Activated T-helper 17 cell treated with anti-CD3 and anti-CD28 coated beads, Interleukin-2, amount 50 U/mL, for 72 hours (primary cell): ENCODE results near the gene CFAP92. TPM values are rescaled to one million over a fixed set of nuclear protein-coding genes. Genes with fewer than 3 reads are reported as not detected.
"Not testable (repeated sequence)": the region's sequence is repeated elsewhere in the genome, so short reads cannot be mapped to it uniquely, and the experiment has no call there.

ENCODE experiments used
- ATAC-seq: fragments of 150-1000 bp; cut with Tn5 transposase; replicated peaks from 2 replicates; pipeline ENCODE4 v1.10.0; 2021; ENCODE audit warnings: mild to moderate bottlenecking, moderate library complexity
- H3K27ac Mint-ChIP-seq: one replicate; pipeline ENCODE4 v1.8.0; 2022; ENCODE audit warnings: mixed read lengths
- H3K27me3 Mint-ChIP-seq: one replicate; pipeline ENCODE4 v1.8.0; 2022; ENCODE audit warnings: mixed read lengths
- H3K36me3 Mint-ChIP-seq: one replicate; pipeline ENCODE4 v1.8.0; 2022; ENCODE audit warnings: low read depth, mild to moderate bottlenecking, mixed read lengths
- H3K4me1 Mint-ChIP-seq: one replicate; pipeline ENCODE4 v1.8.0; 2022; ENCODE audit warnings: mixed read lengths
- H3K4me3 Mint-ChIP-seq: one replicate; pipeline ENCODE4 v1.8.0; 2022; ENCODE audit warnings: mild to moderate bottlenecking, mixed read lengths
- H3K9me3 Mint-ChIP-seq: one replicate; pipeline ENCODE4 v1.8.0; 2022; ENCODE audit warnings: mixed read lengths
- total RNA-seq, 2 donors: library from RNA; stranded (reverse); gene quantifications; one replicate each; pipeline ENCODE4 v1.2.3, GENCODE V29; 2022

Gene CFAP92
- total RNA-seq, 2 donors from 2014 or later, result 0.50 TPM; not detected in 1

DNA sequence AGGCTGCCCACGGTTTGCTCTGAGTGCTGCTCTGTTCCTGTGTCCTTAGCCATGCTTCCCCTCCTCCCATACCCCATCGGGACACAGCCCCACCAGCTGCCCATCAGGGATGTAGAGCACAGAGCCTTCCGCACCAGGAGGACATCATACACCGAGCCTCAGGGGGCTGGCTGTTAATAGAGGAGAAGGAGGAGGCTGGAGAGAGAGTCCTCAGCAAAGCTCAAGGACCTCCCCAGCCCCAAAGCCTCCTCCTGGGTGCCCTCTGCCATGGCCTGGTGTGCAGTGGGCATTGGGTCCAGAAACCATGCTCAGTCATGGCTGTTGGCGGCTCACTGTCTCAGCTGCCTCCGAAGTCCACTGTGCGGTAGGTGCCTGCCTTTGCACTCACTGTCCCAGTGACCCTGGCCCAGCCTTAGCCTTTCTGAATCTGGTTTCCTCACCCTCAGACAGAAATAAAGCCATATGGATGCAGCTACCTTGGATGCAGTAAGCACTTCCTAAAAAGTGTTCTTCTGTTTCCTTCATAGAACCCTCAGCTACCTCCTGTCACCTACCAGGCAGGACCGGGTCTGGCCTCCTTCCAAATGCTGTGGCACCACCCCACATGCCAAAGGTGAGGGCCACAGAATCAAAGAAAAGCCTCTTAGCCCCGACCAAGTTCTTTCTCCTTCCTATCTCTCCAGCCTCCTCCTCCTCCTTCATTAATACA lies 60.5 kb downstream of the CFAP92 start:
- no peak for ATAC-seq
- Mint-ChIP-seq H3K36me3 (no peaks in the 10 kb centered on the region), H3K9me3 (no peaks in the 10 kb centered on the region), H3K4me1 (no peaks in the 10 kb centered on the region), H3K4me3 (no peak overlapping the region), H3K27ac (peak overlapping the region; percentile 48), H3K27me3 (peaks cover 3% of the 10 kb centered on the region)

DNA sequence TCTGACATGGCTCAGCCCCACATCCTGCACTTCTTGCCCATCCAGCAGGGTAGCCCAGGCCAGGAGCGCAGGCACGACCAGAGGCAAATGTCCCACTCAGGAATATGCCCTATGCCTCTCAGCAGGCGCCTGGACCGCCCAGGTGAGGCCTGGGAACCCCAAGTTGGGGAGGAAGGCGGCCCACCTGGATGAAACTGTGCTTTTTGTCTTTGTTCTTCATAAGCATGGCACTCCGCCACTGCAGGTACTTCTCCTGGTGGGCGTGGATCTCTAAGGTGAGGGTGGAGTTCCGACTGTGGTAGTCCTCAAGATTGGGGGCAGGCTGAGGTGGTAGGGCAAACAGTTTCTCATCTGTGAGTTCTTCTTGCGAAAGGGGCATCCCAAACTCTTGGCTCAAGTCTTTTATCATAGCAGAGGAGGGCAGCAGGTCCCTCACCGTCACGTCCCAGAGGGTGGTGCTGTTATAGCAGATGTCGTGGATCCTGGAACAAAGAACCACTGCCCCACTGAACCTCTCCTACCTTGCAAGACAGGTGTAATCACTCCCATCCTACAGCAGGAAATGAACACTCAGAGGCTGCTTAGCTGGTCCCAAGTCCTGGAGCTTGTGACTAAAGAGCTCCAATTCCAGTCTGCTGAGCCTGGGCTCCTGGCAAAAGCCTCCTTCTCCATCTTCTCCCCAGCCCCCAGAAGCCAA lies 61.2 kb downstream of the CFAP92 start:
- Mint-ChIP-seq H3K27me3 (peaks cover 3% of the 10 kb centered on the region), H3K27ac (no peak overlapping the region), H3K4me1 (no peaks in the 10 kb centered on the region), H3K9me3 (no peaks in the 10 kb centered on the region), H3K36me3 (no peaks in the 10 kb centered on the region), H3K4me3 (no peak overlapping the region)
- ATAC-seq, result no peak

DNA sequence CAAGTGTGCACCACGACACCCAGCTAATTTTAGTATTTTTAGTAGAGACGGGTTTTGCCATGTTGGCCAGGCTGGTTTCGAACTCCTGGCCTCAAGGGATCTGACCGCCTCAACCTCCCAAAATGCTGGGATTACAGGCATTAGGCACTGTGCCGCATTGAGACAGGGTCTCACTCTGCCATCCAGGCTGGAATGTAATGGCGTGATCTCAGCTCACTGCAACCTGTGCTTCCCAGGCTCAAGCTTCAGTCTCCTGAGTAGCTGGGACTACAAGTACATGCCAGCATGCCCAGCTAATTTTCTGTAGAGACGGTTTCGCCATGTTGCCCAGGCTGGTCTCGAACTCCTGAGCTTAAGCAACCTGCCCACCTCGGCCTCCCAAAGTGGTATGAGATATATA lies 62.8 kb downstream of the CFAP92 start:
- ATAC-seq, result no peak
- Mint-ChIP-seq H3K4me1 (no peaks in the 10 kb centered on the region), H3K27ac (no peak overlapping the region), H3K27me3 (peaks cover 3% of the 10 kb centered on the region), H3K36me3 (no peaks in the 10 kb centered on the region), H3K4me3 (no peak overlapping the region), H3K9me3 (no peaks in the 10 kb centered on the region)

DNA sequence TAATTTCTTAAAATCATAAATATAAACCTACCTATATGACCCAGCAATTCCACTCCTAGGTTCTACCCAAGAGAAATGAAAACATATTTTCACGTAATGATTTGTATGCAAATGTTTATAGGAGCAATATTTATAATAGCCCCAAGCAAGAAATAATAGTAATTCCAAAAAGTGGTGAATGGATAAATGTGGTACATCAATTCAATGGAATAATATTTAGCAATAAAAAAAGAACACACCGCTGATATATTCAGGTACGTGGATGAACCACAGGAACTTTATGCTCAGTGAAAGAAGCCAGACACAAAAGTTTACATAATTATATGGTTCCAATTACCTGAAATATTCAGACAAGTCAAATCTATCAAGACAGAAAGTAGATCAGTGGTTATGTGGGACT lies 64.5 kb downstream of the CFAP92 start:
- Mint-ChIP-seq H3K4me3 (no peak overlapping the region), H3K27me3 (peaks cover 3% of the 10 kb centered on the region), H3K9me3 (no peaks in the 10 kb centered on the region), H3K36me3 (no peaks in the 10 kb centered on the region), H3K4me1 (no peaks in the 10 kb centered on the region), H3K27ac (no peak overlapping the region)
- ATAC-seq, result no peak

DNA sequence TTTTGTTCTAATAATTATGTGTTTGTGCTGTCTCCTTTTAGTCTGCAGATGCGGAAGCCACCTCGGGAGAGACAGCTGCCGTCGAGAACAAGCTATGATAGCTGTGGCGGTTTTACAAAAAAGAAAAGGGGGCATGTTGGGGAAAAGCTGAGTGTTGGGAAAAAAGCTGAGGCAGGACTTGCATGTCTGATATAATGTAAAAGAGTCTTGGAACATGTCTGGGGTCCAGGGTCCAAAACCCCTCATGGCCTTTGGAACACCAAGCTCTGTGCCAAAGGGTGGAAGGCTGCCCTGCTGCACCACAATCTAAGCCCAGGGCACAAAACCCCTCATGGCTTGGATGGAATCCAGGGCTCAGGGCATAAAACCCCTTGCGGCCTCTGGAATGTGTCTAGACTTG lies 69.9 kb downstream of the CFAP92 start:
- H3K27me3 Mint-ChIP-seq, H3K36me3 Mint-ChIP-seq, ATAC-seq, H3K9me3 Mint-ChIP-seq: not testable (repeated sequence)
- H3K27ac Mint-ChIP-seq, result peak overlapping the region; percentile 53
- peak overlapping the region; percentile 78 for H3K4me3 Mint-ChIP-seq
- H3K4me1 Mint-ChIP-seq, result peaks cover 17% of the 10 kb centered on the region

DNA sequence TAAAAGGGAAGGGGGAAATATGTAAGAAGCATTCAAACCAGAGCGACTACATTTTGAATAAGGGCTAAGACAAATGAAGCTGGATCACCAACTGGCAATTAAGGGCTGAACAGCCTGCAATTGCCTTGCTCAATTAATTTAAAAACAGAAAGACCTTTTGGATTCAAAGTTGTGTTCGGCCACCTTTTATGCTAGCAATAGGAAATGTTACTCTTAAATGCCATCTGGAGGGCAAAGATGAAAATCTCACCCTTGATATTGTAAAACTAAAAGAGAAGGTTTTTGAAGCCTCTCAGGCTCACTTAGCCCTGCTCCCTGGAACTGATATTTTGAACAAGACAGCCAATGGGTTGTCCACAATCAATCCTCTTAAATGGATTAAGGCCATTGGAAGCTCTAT lies 70.3 kb downstream of the CFAP92 start:
- no peaks in the 10 kb centered on the region for H3K27me3 Mint-ChIP-seq
- peaks cover 17% of the 10 kb centered on the region for H3K4me1 Mint-ChIP-seq
- peak overlapping the region; percentile 78 for H3K4me3 Mint-ChIP-seq
- ATAC-seq, result peak; percentile 26
- peak overlapping the region; percentile 53 for H3K27ac Mint-ChIP-seq
- peaks cover 14% of the 10 kb centered on the region for H3K36me3 Mint-ChIP-seq
- H3K9me3 Mint-ChIP-seq, result no peaks in the 10 kb centered on the region

DNA sequence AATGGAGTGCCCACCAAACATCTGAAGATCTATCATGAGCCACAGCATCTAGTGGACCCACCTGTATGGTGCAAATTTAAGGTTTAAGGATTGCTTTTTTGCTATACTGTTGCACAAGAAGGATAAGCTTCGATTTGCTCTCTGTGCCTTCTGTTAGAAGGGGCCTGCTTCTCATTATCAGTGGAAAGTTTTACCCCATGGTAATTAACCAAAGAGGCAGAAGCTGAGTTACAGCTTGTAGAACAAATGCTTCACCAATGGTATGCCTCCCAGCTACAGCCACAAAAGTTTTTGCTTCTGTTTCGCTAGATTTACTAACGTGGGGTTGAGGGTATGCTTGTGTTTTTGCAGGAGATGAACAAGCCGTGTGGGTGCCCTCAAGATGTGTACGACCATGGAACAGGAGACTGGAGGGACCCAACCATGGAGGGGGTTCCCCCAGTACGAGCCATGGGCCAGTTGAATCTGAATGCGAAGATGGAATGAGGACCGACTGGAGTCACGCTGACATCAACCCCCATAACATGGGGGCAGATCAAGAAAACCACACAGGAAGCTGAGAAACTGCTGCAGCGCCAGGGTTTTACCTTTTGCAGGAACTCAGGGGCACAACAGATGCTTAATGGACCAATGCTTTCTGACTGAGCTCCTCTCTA lies 70.9 kb downstream of the CFAP92 start:
- peak overlapping the region; percentile 53 for H3K27ac Mint-ChIP-seq
- H3K4me1 Mint-ChIP-seq, result peaks cover 17% of the 10 kb centered on the region

DNA sequence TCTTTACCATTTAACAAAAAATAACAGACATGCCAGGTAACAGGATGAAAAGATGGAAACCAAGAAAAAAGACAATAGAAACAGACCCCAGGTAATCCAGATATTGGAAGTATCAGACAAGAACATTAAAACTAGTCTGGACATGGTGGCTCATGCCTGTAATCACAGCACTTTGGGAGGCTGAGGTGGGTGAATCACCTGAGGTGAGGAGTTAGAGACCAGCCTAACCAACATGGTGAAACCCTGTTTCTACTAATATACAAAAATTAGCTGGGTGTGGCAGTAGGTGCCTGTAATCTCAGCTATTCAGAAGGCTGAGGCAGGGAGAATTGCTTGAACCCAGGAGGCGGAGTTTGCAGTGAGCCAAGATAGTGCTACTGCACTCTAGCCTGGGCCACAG lies 73.9 kb downstream of the CFAP92 start:
- Mint-ChIP-seq H3K36me3 (peaks cover 43% of the 10 kb centered on the region), H3K9me3 (no peaks in the 10 kb centered on the region), H3K4me3 (no peak overlapping the region), H3K27ac (no peak overlapping the region), H3K27me3 (no peaks in the 10 kb centered on the region), H3K4me1 (peaks cover 17% of the 10 kb centered on the region)
- no peak for ATAC-seq

More for the DNA sequence above, 70.9 kb downstream of the CFAP92 start:
- Mint-ChIP-seq H3K36me3 (peaks cover 20% of the 10 kb centered on the region), H3K4me3 (peak overlapping the region; percentile 78), H3K27me3 (no peaks in the 10 kb centered on the region), H3K9me3 (no peaks in the 10 kb centered on the region)
- ATAC-seq, result peak; percentile 79

DNA sequence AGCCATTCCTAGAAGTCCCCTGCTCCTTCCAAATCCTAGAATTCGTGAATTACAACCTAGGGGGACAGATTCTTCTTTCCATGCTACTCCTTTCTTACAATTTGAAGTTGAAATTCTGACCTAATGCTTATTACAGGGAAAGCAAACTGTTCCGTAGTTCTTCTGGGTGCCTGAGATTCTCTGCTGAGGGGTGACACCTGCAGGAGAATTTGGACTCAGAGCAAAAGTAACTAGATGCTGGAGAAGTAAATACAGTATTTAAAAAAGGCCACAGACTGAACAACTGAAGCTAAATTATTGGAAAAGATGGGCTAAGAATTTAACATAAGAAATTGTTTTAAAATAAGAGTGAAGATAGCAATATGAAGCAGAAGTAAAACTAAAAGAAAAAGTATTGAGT lies 76.6 kb downstream of the CFAP92 start:
- no peak overlapping the region for H3K4me3 Mint-ChIP-seq
- no peaks in the 10 kb centered on the region for H3K27me3 Mint-ChIP-seq

DNA sequence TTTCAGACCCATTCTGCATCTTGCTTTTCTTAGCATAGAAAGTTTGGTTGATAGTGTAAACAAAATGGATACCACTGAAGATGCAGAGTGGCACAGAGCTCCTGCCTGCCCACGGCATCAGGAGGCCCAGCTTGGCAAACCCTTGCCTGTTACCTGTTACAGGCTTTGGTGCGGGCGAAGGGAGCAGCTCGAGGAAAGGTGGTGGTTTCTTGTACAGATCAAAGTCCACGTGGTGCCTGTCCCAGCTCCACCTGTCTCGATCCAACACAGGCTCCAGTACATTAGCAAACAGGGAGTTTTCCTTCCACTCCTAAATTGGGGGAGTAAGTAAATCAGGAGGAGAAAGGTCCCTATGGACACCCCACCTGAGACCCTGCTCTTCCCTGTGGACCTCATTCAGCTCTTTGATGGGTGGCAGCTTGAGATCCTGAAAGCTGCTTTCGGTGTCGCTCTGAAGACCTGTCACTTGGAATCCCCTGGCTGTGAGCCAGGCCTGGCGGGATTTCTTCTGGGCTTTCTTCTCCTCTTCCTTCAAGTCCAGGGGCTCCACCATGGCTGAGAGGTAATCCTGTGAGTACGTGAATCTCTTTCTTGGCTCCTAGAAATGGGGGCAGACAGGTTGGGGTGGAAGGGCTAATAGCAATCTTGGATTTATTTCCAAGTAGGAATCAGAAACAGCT lies 78.8 kb downstream of the CFAP92 start:
- H3K4me1 Mint-ChIP-seq, result no peaks in the 10 kb centered on the region
- no peak for ATAC-seq
- H3K27ac Mint-ChIP-seq, result no peak overlapping the region
- peaks cover 77% of the 10 kb centered on the region for H3K36me3 Mint-ChIP-seq
- H3K4me3 Mint-ChIP-seq, result no peak overlapping the region
- no peaks in the 10 kb centered on the region for H3K9me3 Mint-ChIP-seq
- H3K27me3 Mint-ChIP-seq, result no peaks in the 10 kb centered on the region

More for the DNA sequence above, 76.6 kb downstream of the CFAP92 start:
- peaks cover 61% of the 10 kb centered on the region for H3K36me3 Mint-ChIP-seq
- H3K9me3 Mint-ChIP-seq, result no peaks in the 10 kb centered on the region
- H3K27ac Mint-ChIP-seq, result peak overlapping the region; percentile 24
- ATAC-seq, result no peak
- no peaks in the 10 kb centered on the region for H3K4me1 Mint-ChIP-seq

DNA sequence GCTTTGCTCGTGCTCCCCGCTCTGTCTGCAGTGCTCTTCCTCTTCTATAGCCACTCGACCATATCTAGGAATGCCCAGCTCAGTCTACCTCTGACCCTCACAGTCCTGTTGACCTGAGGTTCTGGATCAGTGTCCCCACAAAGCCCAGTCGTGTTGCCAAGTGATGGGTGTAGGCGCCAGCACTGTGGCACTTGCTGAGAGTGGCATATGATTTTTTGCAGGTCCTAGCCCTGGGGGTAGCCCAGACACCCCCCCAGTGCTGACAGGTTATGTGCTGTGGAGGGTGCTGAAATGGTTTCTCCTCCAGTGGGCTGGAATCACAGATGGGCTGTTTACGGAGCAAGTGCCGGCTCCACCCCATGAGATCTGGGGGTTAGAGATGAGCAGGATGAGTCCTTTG lies 82.0 kb downstream of the CFAP92 start:
- Mint-ChIP-seq H3K27me3 (no peaks in the 10 kb centered on the region), H3K4me3 (no peak overlapping the region), H3K27ac (no peak overlapping the region), H3K36me3 (peaks cover 59% of the 10 kb centered on the region), H3K4me1 (no peaks in the 10 kb centered on the region), H3K9me3 (no peaks in the 10 kb centered on the region)
- ATAC-seq, result no peak

DNA sequence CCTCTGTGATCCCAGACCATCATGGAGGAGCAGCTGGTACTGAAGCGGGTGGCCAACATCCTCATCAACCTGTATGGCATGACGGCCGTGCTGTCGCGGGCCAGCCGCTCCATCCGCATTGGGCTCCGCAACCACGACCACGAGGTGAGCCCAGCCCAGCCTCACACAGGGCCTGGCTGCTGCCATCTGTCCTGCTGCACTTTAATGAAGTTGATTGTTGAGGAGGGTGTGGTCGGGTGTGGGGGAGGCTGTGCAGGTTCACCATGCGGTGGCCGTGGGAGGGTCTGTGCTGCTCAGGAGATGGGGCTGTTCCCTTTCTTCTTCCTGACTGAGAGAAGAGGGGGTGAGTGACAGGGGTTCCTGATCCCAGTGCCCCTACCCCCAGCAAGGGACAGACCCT lies 83.9 kb downstream of the CFAP92 start:
- Mint-ChIP-seq H3K4me3 (no peak overlapping the region), H3K9me3 (no peaks in the 10 kb centered on the region)

DNA sequence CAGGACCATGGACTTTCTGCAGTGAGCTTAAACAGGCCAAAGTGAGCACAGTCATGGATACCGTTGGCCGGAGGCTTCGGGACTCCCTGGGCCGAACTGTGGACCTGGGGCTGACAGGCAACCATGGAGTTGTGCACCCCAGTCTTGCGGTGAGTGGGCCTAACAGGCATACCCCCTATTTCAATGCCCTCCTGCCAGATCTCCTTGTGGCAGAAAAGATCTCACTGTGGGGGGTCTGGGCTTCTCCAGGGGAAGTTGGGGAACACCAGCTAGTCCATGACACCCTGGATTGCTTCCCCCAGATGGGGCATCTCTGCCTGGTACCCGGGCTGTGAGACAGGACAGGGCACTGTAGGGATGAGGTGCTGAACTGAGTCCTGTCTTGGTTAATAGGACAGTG lies 84.9 kb downstream of the CFAP92 start:
- H3K4me3 Mint-ChIP-seq, result no peak overlapping the region
- peaks cover 71% of the 10 kb centered on the region for H3K36me3 Mint-ChIP-seq
- no peak for ATAC-seq
- H3K27ac Mint-ChIP-seq, result no peak overlapping the region
- no peaks in the 10 kb centered on the region for H3K9me3 Mint-ChIP-seq
- H3K27me3 Mint-ChIP-seq, result no peaks in the 10 kb centered on the region
- no peaks in the 10 kb centered on the region for H3K4me1 Mint-ChIP-seq

More for the DNA sequence above, 83.9 kb downstream of the CFAP92 start:
- Mint-ChIP-seq H3K36me3 (peaks cover 65% of the 10 kb centered on the region), H3K27ac (no peak overlapping the region), H3K4me1 (no peaks in the 10 kb centered on the region), H3K27me3 (no peaks in the 10 kb centered on the region)
- ATAC-seq, result no peak

DNA sequence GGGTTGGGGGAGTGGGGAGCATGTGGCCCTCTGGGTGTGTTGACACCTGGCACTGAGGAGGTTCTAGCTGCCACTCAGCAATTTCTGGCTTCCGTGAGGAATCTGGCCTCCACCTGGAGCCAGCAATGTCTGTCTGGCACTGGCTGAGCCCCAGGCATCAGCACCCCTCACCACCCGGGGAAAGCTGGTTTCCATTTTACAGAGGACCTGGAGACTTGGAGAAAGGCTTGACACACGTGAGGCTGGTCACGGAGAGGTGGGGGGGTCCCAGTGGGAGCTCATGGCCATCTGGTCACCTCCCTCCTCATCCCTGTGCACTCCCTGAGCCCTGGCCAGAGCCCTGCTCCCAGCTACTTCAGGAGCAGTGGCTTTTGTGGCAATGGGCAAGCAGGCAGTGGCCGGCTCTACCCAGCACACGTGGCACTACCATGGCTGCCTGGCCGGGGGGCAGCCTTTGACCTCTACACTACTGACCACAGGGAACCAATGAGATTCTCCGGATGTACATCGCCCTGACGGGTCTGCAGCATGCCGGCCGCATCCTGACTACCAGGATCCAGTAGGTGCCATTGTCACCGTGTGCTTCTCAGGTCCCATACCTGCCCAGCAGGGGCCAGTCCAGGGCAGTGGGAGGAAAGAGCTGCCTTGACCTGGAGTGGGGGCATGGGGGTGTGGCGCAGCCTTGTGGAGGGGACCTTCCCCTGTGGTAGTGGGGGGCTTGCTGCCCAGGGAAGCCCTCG lies 86.0 kb downstream of the CFAP92 start:
- Mint-ChIP-seq H3K36me3 (peaks cover 73% of the 10 kb centered on the region), H3K27ac (no peak overlapping the region), H3K4me1 (no peaks in the 10 kb centered on the region), H3K4me3 (no peak overlapping the region), H3K27me3 (no peaks in the 10 kb centered on the region), H3K9me3 (no peaks in the 10 kb centered on the region)
- ATAC-seq, result no peak
